HG03432 (cell line): ENCODE results near the gene APBA2.

Experiments used
- ATAC-seq: cut with Tn5 transposase; IDR thresholded peaks from one replicate; pipeline ENCODE4 v1.9.1; 2021; ENCODE audit warnings: mild to moderate bottlenecking, moderate library complexity; ENCODE audit not compliant: unreplicated experiment

APBA2 gene

DNA sequence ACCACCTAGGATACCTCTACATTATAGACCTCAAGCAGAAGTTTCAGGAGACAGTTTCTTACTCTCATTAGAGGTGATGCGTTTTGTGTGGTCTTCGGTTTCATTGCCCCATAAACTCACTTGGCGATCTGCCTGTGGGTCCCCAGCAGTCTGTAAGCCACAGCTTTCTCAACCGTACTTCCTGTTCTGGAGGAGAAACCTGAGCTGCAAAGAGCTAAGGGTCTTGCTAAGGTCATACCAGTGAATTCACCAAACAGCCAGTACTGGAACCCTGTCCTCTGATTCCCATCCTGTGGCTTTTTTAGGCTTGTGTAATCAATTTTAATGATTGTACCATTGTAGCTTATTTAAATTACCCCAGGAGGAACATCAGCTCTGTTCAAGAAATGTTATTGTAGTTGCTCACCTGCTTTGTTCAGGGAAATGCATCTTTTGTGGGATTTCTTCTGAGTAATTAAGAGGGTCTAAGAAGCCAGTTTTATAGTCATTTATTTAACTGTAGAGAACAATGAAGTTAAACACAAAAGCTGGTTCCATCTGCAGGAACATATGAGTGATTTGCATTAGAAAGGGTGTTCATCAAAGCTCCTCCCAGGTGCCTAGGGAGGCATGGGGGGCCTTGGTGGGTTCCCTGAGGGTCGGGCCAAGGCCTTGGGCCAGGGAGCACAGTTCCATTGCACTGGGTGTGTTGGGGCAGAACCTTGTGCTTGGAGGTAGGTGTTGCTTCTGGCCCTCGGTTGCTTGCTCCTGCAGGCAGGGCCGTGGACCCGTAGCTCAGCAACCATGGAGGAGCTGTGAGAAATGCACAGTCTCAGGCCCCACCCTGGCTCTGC is 69.6 kb downstream of the APBA2 start:
- ATAC-seq = no peak

DNA sequence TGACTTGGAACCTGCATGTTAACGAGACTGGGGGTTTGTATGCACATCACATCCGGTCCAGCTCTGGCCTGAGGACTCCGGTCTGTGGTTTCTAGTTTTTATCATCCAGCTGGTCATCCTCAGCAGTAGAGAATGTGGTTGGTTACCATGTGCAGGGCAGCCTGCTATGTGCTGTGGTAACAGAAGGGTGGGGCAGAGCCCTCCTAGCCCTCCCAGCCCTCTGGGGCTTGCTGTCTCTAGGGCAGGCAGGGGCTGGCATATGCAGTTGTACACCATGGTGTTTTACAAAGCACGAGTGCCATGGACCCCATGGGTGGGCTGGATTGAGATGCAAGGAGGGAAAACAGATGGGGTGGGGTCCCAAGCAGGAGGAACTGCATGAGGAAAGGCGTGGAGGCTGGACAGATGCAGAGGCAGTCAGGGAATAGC is 70.2 kb downstream of the APBA2 start:
- ATAC-seq = no peak

DNA sequence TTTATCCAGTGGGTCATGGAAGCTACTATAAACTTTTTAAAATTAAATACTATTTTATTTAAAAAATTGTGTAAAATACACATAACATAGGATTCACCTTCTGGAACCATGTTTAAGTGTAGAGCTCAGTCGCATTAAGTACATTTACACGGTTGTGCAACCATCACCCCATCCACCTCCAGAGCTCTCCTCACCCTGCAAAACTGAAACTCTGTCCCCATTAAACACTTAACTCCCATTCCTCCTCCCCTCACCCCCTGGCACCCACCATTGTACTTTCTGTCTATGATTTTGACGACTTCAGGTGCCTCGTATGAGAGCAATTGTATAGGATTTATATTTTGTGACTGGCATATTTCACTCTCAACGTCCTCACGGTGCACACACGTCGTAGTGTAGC is 70.7 kb downstream of the APBA2 start:
- no peak for ATAC-seq

DNA sequence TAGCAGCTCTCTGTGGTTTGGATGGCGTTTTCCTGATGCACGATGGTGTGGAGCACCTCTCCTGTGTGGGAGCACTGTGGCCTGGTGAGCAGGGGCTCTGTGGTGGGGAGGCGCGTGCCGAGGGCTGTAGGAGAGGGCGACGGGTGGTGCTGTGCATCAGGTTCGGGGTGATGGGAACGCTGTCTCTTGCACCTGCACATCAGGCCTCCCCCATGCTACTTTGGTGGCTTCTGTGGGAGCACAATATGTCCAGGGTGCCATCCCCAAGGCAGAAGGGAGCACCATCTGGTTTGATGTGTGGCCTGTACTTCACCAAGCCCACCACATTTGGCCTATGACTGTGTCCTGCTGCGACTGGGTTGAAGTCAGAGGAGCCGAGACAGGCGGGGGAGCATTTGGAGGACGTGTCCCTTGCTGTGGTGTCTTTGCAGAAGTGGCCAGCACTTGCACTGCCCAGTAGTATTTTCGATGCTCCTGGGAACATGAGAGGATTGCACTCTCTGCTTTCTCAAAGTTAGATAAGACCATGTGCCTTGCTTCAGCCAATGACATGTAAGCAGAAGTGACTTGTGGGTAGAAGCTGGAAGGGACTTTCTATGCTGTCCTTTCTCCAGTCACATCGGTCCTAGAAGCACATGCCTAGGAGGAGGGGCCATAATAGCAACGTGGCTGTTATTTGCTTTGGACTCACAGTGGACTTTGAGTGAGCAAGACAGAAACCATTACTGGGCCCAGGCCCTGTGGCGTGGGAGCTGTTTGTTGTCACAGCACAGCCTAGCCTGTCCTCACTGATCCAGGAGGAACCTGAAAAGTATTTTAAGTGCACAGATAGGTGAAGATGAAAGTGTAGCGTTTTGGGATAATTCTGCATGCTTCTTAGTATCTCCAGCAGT is 72.1 kb downstream of the APBA2 start:
- ATAC-seq = no peak

DNA sequence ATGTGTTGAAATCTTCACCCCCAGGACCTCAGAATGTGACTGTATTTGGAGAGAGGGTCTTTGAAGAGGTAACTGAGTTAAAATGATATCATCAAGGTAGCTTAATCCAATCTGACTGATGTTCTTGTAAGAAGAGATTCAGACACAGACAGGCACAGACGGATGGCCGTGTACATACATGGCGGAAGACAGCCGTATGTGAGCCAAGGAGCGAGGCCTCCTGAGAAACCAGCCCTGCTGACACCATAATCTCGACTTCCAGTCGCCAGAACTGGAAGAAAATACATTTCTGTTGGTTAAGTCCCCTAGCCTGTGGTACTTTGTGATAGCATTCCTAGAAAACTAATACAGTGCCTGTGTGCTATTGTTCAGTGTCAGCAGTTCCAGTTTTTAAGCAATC is 73.6 kb downstream of the APBA2 start:
- ATAC-seq = no peak

DNA sequence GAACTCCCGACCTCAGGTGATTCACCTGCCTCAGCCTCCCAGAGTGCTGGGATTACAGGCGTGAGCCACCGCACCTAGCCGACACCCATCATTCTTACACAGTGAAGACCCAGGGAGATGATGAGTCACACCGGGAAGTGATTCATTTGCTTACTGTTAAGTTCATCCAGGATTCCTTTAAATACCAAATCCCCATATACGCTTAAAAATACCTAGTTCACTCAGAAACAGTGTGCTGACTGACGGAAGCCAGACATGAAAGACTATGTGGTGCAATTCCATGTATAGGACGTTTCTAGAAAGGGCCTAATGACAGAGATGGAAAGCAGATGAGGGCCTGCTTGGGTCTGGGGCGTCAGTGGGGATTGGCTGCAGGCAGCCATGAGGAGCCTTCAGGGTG is 75.2 kb downstream of the APBA2 start:
- no peak for ATAC-seq

DNA sequence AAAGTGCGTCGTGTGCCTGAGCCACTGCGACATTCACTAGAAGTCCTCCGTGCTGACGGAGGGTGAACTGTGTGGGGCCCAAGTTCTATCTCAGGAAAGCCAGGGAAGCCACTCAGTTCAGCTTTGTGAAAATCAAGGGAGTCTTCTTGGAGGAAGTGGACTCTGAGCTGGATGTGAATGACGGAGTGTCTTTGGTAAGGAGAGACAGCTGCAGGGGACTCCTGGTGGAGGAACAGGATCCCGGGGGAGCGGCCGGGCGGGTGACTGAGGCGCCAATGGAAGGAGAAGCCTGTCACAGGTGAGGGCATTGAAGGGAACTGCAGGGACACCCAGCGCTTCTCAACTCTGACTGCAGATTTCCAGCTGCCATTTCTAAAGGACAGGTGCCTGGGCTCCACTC is 75.6 kb downstream of the APBA2 start:
- no peak for ATAC-seq

DNA sequence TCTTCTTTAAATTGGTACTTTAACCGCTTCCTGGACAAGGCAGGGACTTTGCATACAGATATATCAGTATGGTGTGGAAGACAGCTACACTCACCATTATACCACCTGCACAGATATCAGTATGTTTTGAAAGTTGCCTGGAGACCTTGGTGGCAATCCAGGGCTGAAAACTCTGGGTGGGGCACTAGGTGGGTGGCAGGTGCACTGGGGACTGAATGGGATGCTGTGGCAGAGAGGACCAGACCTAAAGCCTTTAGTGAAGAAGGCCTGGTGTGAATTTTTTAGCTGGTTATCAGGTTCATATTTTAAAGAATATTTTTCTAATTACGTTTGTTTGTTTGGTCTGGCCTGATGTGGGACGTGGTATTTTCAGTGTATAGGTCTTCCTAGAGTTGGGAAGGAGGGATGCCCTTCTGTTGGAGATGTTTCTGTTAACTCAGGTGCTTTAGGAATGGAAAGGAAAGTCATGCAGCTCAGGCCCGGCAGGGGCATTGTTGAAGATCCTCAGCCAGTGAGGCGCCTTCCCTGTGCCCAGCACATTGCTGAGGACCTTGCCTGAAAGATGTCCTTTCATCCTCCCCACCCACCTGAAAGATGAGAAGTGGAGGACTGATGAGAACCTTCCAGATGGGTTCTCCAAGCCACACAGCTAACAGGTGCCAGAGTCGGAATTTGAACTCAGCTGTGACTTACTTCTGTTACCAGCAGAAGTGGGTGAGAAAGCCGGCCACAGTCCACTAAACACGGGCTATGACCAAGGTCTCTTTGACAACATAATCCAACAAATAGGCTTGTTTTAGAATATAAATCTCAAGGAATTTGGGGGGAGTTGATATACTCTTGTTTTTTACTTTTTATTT is 77.3 kb downstream of the APBA2 start:
- no peak for ATAC-seq

DNA sequence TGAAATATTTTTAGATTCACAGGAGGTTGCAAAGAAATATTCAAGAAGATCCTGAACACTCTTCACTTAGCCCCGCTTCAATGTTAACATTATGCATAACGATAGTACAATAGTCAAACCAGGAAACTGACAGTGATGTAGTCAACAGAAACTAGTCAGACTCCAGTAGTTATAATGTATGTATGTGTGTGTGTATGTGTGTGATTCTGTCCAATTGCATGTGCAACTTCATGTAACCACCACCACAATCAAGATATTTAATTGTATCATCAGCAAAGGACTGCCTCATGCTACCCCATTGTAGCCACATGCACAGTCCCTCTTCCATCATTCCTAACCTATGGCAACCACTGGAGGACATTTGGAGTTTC is 77.9 kb downstream of the APBA2 start:
- ATAC-seq = no peak

DNA sequence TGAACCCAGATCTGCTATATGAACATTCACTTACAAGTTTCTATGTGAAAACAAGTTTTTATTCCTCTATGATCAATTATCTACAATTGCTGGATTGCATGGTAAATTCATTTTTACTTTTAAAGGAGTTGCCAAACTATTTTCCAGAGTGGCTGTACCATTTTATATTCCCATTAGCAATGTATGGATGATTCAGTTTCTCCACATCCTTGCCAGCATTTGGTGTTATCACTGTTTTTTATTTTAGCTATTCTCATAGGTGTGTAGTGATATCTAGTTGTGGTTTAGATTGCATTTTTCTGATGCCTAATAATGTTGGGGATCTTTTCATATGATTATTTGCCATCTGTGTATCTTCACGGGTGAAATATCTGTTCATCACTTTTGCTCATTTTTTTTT is 78.3 kb downstream of the APBA2 start:
- ATAC-seq = no peak

DNA sequence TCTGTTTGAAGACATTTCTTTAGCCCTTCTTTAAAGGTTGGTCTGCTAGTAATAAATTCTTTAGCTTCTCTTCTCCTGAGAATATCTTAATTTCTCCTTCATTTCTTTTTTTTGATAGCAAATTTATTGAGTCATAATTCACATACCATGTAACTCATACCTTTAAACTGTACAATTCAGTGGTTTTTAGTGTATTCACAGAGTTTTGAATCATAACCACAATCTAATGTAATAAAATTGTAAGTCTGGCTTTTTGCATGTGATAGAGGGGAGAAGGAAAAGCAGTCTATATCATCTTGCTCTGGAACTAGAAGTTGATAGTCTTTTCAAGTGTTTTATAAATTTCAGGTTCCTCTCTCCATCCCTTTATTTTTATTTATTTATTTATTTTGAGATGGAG is 81.3 kb downstream of the APBA2 start:
- no peak for ATAC-seq

DNA sequence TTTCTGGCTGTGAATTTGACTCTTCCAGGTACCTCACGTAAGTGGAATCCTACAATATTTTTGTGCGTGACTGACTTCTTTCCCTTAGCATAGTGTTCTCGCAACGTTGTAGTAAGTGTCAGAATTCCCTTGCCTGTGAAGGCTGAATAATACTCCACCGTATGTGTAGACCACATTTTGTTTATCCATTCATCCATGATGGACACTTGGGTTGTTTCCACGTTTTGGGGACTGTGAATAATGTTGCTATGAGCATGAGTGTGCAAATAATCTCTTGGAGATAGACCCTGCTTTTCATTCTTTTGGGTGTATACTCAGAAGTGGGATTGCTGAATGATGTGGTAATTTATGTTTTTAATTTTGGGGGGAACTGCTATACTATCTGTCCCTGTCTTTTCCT is 82.2 kb downstream of the APBA2 start:
- no peak for ATAC-seq

DNA sequence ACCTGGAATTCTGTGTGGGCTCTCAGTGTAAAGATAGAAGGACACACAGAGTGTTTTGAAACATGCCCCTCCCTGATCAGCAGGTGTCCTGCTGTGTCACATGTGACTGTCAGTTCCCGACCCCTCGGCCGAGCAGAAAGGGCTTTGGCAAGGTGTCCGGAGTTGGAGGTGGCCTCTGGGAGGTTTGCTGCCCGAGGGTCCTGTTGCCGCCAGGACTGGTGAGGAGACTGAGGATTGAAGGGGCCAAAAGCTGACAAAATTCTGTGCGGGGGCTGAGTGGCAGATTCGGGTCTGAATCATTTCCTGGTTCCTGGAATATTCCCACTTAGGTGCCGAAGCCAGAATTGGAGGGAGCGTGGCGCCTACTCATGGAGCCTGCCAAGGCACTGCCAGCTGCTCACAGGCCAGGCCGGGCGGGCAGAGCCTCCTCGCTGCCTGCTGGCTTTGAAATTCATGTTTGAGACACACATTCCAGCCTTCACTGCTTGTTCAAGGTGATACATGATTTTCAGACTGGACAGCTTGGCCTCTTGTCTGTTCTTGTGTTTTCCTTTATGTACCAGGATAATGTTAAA is 83.8 kb downstream of the APBA2 start:
- ATAC-seq = no peak

DNA sequence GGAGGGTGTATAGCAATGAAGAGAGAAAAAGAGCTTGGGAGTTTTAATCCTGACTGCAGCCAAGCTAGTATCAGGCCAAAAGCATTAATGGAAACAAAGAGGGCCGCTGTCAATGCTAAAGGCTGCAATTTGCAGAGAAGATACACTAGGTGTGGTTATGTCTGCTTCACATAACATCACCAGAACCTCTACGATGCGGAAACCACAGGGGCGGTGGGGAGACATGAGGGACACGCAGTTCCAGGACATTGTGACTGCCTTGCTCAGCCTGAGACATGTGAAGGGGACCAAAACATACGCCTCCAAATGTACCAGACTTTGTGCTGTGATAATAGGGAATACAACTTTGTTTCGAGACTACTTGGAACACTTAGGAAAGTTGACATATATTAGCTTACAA is 88.4 kb downstream of the APBA2 start:
- ATAC-seq = no peak

DNA sequence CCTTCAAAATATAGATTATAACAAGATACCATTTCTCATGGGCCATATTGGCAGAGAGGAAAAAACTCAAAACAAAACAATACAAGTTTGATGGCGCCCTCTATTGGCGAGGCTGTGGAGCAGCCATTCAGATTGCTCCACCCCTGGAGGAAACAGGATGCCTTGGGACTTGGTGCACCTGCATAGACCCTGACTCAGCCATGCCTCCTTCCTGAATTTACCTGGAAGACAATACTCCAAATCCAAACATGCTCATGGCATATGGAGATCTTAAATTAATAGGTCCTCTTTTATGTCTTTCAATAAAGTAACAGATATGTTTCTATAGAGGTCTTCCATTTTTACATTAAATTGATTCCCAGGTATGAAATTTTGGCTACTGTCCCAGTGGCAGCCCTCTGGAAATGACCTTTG is 90.0 kb downstream of the APBA2 start:
- no peak for ATAC-seq

DNA sequence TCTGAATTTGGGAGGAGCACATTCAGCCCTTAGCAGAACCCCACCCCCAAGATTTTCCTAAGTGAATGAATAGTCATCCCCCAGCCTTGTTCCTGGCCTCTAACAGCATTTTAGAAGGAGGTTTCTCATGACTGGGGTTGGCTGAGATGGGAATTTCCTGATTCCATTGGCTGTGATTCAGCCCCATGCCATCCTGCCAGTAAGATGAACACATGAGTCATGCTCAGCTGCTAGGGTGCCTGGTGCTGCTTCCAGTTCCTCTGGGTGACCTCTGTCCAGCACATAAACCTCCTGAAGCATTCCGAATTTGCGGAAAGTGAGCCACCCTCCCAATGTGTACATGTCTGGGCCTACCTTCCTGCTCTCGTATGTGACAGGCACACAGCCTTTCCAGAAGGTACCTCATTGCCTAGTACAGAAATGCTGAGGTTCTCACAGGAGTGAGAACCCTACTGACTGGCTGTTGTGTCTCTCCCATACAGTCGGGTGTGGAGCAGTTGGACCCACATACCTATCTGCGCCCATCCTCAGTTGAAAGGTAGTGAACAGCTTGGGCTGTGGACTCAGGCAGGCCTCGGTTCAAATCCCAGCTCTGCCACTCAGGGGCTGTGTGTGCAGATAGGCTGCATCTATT is 91.7 kb downstream of the APBA2 start:
- no peak for ATAC-seq

DNA sequence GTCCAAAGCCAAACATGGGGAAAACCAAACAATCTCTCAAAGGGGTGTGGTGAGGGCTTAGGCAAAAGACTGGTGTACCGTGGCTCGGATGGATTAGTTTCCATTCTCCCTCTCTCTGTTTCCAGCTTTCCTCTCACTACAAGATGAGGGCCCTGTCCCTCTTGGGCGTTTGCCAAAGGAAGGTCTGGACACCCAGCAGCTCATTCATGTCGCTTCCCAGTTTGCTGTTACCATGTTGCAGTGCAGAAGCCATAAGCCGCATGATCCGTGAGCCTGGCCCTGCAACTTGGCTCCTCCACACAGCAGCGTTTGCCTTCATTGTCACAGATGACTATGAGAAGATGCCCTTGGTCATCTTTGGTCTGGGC is 92.2 kb downstream of the APBA2 start:
- no peak for ATAC-seq

DNA sequence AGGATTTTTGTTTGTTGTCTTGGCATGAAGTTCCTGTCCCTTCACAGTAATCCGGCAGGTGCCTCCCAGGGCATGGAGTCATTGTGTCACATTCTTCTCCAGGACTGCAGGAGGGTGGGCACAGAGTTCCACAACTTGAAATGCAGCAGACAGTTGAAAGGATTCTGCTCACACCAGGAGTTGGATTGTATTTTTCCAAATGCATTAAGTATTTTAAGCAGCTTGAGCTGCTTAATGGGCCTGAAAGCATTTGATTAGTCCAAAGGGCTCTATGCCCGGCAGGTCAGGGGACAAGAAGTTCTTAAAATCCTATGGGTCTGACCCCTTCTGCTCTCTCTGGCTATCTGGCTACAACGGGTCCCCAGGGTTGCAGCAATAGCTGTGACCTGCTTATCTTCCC is 92.9 kb downstream of the APBA2 start:
- no peak for ATAC-seq

DNA sequence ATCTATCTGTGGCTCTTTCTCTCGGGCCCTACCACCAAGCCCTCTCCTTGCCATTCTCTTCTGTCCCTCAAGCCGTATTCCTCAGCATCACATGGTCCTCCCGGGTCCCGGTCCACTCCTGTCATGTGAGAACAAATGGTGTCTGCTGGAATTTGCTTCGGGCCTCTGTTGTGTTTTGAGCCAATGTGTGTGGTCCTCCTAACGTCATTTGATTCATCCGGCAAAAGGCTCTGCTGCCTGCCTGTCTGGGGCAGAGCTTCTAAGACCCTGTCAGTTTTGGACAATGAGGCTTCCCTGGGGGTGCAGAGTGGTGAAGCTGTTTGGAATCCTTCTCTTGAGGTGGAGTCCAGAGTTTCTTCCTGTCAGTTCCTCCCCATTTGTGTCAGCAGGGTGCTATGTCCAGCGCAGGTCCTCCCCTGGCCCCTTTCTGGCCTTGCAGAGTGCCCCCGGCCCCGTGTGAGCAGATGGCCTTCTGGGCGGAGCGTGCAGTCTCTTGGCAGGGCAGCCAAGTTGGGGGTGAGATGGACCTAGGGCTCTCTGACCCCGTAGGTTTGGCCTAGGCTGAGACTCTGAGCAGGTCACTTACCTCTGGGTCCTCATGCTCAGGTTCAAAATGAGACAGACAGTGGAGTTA is 93.6 kb downstream of the APBA2 start:
- no peak for ATAC-seq
